ENCODE data around the gene ATP2B3.

The ATP2B3 gene

GRCh38 chrX:153488231-153488914 is 29.1 kb upstream of the ATP2B3 start:
- no peak for DNase-seq (ENCODE audit: low read depth in 2 of 2)

- no peak for DNase-seq (ENCODE audit: low read depth in 2 of 2)
Measured at GRCh38 chrX:153490217-153490930, 27.1 kb upstream of the ATP2B3 start.

GRCh38 chrX:153491351-153491914 is 26.0 kb upstream of the ATP2B3 start:
- DNase-seq (ENCODE audit: low read depth in 2 of 2) = no peak

- no peak for DNase-seq (ENCODE audit: low read depth in 2 of 2)
Measured at GRCh38 chrX:153491918-153492317, 25.5 kb upstream of the ATP2B3 start.

GRCh38 chrX:153492543-153492942 is 24.9 kb upstream of the ATP2B3 start:
- DNase-seq (ENCODE audit: low read depth in 2 of 2) = no peak

GRCh38 chrX:153493085-153493484 is 24.4 kb upstream of the ATP2B3 start:
- DNase-seq (ENCODE audit: low read depth in 2 of 2) = no peak

- no peak for DNase-seq (ENCODE audit: low read depth in 2 of 2)
Measured at GRCh38 chrX:153494061-153494460, 23.4 kb upstream of the ATP2B3 start.

GRCh38 chrX:153494541-153495361 is 22.7 kb upstream of the ATP2B3 start, which contains the start of gene BGN:
BGN (plus strand) TSS chrX:153494980; CDS start chrX:153504632, 9,652 bp downstream.
- no peak for DNase-seq (ENCODE audit: low read depth in 2 of 2)

- DNase-seq (ENCODE audit: low read depth in 2 of 2) = no peak
Measured at GRCh38 chrX:153495362-153495751, 22.1 kb upstream of the ATP2B3 start.

GRCh38 chrX:153495903-153496589 is 21.4 kb upstream of the ATP2B3 start:
- no peak for DNase-seq (ENCODE audit: low read depth in 2 of 2)

- no peak for DNase-seq (ENCODE audit: low read depth in 2 of 2)
Measured at GRCh38 chrX:153496590-153496959, 20.9 kb upstream of the ATP2B3 start.

- no peak for DNase-seq (ENCODE audit: low read depth in 2 of 2)
Measured at GRCh38 chrX:153498453-153498852, 19.0 kb upstream of the ATP2B3 start.

- DNase-seq (ENCODE audit: low read depth in 2 of 2) = no peak
Measured at GRCh38 chrX:153499341-153499740, 18.1 kb upstream of the ATP2B3 start.

- no peak for DNase-seq (ENCODE audit: low read depth in 2 of 2)
Measured at GRCh38 chrX:153499876-153500275, 17.6 kb upstream of the ATP2B3 start.

GRCh38 chrX:153500676-153501280 is 16.7 kb upstream of the ATP2B3 start:
- no peak for DNase-seq (ENCODE audit: low read depth in 2 of 2)

GRCh38 chrX:153501530-153501929 is 15.9 kb upstream of the ATP2B3 start:
- DNase-seq (ENCODE audit: low read depth in 2 of 2) = no peak

- no peak for DNase-seq (ENCODE audit: low read depth in 2 of 2)
Measured at GRCh38 chrX:153502131-153502530, 15.3 kb upstream of the ATP2B3 start.

- DNase-seq (ENCODE audit: low read depth in 2 of 2) = no peak
Measured at GRCh38 chrX:153502796-153503195, 14.6 kb upstream of the ATP2B3 start.

- DNase-seq (ENCODE audit: low read depth in 2 of 2) = no peak
Measured at GRCh38 chrX:153504445-153505016, 12.9 kb upstream of the ATP2B3 start.

GRCh38 chrX:153505361-153505760 is 12.1 kb upstream of the ATP2B3 start:
- no peak for DNase-seq (ENCODE audit: low read depth in 2 of 2)
